Measurements from ENCODE around the gene ADPRH.

- no peak for TF ChIP-seq SP1 (IDR thresholded peaks at IDR 0.05; ENCODE audit: low read depth, low read length)
- no peak for TF ChIP-seq CTCF (IDR thresholded peaks at IDR 0.05 in 2 of 3, conservative IDR thresholded peaks at IDR 0.05 in 1 of 3; ENCODE audit: control insufficient read depth in 2 of 3, extremely low read depth in 1 of 3, insufficient read depth in 1 of 3, low read depth in 3 of 3, low read length in 3 of 3)
- TF ChIP-seq NFYB (IDR thresholded peaks at IDR 0.05; ENCODE audit: insufficient read depth, low read depth, low read length) = no peak
- no peak for TF ChIP-seq LARP7 (IDR thresholded peaks at IDR 0.05)
- no peak for TF ChIP-seq JUNB (IDR thresholded peaks at IDR 0.05)
- no peak for TF ChIP-seq BRCA1 (IDR thresholded peaks at IDR 0.05; ENCODE audit: low read depth, low read length)
- no peak for TF ChIP-seq RFX5 (IDR thresholded peaks at IDR 0.05; ENCODE audit: low read depth, low read length)
- TF ChIP-seq ATF3 (IDR thresholded peaks at IDR 0.05; ENCODE audit: borderline replicate concordance, extremely low read depth, low read depth, low read length) = no peak
- TF ChIP-seq POLR2AphosphoS5 (IDR thresholded peaks at IDR 0.05; ENCODE audit: low read length) = no peak
- TF ChIP-seq POLR2A (IDR thresholded peaks at IDR 0.05; ENCODE audit: low read depth, low read length) = no peak
- TF ChIP-seq SMC3 (IDR thresholded peaks at IDR 0.05; ENCODE audit: borderline replicate concordance, low read length) = no peak
- TF ChIP-seq KAT2A (conservative IDR thresholded peaks at IDR 0.05; ENCODE audit: control insufficient read depth, low read depth, low read length) = no peak
- no peak for TF ChIP-seq MYC (IDR thresholded peaks at IDR 0.05; ENCODE audit: insufficient read depth, insufficient read length, insufficient replicate concordance, low read length, severe bottlenecking)
- TF ChIP-seq USF2 (IDR thresholded peaks at IDR 0.05; ENCODE audit: borderline replicate concordance, low read depth, low read length) = no peak
Observed at GRCh38 chr3:119636891-119637611, 57.8 kb downstream of the ADPRH start.
